RKO (cell line): ENCODE results near the gene CLCC1.

Experiments
- DNase-seq: peaks from one replicate; pipeline ENCODE4 v3.0.0-alpha.2; 2016; ENCODE audit warnings: low spot score

The CLCC1 gene

DNA sequence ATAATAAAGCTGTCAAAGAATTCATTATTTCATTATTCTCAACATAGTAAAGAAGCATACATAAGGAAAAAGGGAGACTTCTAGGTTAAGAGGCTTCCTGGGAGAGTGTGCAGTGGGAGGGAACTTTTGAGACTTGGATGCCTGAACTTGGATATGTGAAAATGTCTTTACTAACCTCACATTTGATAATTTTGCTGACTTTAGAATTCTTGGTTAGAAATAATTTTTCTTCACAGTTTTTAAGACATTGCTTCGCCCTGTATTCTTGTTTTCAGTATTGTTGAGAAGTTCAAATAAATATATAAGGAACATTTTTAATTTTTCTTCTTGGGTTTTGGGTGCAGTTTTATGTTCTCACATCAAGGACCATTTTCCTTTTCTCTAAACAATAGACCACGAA, 46.5 kb downstream of the CLCC1 start:
- no peak for DNase-seq
